Dermis blood vessel endothelial cell (primary cell): ENCODE measurements around the gene TEF. TPM values are rescaled to one million over a fixed set of nuclear protein-coding genes. Genes with fewer than 3 reads are reported as not detected.
A peak's percentile ranks its signal among the peaks of the same experiment; 100 is the strongest.

Source experiments
- DNase-seq: peaks from one replicate; pipeline ENCODE4 v3.0.0; 2010
- total RNA-seq: library from RNA; depleted of rRNA; stranded (reverse); fragments of >200 nt; gene quantifications from 2 replicates; pipeline ENCODE4 v1.2.3, GENCODE V29; 2014

TEF gene
- 4.3 and 7.4 TPM in 2 replicates for total RNA-seq

DNA sequence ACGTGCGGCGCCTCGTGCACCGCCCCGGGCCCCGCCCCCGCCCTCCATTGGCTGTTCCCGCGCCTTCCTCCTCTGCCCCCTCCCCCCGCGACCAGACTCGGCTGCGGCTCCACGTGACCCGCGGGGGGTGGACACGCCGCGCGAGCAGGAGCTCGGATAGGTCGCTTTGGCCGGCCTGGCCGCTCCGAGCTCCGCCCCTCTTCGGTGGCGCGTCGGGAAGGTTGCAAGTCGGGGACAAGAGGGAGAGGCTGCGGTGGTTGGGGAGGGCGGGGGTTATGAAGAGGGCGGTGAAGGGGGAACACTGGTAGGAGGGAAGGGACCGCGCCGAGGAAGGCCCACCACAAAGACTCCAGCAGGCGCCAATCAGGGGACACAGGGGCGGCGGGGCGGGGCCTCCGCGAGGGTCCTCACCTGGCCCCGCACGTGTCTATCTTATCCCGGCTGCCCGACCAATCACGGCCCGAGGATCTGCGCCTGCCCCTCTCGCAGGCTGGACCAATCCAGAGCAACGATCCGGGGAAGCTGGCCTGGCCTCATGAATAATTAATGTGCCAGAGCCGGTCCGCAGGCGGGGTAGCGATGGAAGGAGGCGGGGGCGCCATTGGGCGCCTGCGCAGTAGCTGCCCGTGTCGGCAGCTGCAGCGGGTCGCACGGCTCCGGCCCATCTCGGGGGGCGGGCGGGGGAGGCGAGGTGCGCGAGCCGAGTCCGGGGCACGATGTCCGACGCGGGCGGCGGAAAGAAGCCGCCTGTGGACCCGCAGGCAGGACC, at the start of gene TEF:
TSS of gene TEF (plus strand) at position 614 of the 769 bp plus-strand sequence. CDS start at position 717, 103 bp downstream.
- DNase-seq = peak; percentile 98

DNA sequence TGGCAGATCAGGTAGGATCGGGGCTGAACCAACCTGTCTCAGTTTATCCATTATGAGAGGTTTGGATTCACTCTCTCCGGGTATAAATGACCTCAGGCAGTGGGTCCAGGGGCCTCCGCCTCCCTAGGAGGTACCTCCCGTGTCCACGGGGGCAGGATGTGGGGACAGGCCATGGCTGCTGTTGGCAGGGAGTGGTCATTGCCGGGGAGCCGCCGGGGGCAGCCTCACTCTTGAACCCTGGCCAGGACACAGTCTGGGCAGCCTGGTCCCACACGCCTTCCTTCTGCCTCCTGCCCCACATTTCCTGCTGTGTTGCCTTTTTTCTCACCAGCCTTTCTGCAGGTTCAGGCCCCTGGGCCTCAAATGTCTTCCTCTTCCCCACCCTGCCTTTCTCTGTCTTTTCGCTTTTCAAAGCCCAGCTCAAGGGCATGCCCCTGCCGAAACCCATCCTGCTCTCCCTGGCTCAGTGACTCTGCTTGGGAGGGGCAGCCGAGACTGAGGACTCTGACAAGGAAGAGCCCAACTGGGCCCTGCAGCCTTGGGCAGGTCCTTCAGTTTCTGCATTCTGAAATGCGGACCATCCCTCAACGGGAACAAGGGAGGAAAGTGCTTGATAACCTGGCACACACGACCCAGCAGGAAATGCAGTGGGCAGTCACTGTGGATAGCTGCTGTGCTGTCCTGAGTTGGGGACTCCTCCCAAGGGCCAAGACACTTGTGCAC, 49.4 kb upstream of the TEF start:
- DNase-seq = no peak

GRCh38 chr22:41333806-41334205, 47.9 kb upstream of the TEF start:
- no peak for DNase-seq

- DNase-seq = no peak
Observed at GRCh38 chr22:41334215-41334614, 47.5 kb upstream of the TEF start.

GRCh38 chr22:41334951-41335635, 46.6 kb upstream of the TEF start:
- DNase-seq = no peak

GRCh38 chr22:41338614-41339212, 43.0 kb upstream of the TEF start:
- DNase-seq = no peak

DNA sequence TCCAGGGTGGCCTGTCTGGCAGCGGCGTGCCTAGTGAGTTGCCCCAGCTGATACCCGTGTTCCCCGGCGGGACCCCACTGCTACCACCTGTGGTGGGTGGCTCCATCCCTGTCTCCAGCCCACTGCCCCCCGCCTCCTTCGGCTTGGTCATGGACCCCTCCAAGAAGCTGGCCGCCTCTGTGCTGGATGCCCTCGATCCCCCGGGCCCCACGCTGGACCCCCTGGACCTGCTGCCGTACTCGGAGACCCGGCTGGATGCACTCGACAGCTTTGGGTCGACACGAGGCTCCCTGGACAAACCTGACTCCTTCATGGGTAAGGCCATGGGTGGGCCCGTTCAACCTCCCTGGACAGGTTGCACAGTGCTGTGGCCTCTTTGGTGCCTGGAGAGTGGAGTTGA, 41.9 kb upstream of the TEF start:
- DNase-seq = no peak

DNA sequence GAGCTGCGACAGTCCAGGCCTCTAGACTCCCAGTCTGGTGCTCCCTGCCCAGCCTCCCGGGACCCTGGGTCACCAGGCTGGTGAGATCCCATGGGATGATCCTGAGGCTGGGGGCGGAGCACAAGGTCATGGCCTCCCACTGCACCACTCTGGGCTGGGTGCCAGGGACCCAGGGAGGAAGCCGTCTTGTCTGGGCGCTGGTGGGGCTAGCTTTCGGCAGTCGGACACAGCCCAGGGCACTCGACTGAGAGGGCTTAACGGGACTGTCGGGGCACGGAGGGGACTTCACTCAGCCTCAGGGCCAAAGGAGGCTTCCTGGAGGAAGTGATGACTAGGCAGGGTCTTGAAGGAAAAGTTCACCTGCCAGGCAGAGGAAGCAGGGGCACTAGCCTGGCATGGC, 41.4 kb upstream of the TEF start:
- peak; percentile 33 for DNase-seq

DNA sequence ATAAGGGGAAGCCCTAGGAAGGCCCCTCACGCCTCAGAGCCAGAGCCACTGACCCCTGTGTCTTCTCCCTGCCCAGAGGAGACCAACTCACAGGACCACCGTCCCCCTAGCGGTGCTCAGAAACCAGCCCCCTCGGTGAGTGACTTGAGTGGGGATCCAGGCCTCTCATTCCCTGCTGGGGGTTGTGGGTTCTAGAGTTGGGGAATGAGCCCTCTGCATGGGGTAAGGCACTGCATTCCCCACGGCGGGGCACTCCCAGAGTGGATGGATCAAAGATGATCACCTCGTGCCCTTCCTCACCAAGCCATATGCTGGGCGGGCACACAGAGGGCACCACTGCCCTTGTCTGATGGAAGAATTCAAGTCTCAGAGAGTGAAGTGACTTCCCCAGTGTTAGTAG, 40.7 kb upstream of the TEF start:
- no peak for DNase-seq

GRCh38 chr22:41341990-41342389, 39.8 kb upstream of the TEF start:
- no peak for DNase-seq

DNA sequence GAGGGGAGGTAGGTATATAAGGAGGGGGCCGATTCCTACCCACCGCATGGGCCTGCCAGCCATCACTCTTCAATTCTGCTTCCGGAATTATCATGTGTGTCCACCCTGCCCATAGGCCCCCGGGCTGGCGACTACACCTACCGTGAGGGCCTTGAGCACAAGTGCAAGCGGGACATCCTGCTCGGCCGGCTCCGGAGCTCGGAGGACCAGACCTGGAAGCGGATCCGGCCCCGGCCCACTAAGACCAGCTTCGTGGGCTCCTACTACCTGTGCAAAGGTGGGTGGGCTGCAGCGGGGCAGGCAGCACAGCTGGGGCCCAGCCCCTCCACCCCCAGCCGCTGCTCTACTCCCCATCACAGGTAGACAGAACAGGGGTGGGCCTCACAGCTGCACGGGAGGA, 38.4 kb upstream of the TEF start:
- no peak for DNase-seq

DNA sequence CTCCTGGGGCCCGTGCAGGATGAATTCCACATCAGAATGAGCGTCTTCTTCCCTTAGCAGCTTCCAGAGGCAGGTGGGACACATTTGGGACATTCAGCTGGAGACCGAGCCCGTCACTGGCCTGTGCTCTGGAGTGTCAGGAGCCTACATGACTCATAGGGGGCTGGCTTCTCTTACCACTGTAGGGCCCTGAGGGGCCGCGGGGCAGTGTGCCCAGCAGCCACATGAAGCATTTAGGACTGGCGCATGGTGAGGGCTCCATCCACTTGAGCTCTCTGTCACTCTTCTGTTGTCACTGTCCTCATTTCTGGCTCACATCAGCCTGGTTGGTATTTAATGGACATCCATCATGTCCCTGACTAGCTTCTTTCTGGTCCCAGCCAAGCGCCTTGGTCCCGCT, 38.0 kb upstream of the TEF start:
- no peak for DNase-seq

- no peak for DNase-seq
Observed at GRCh38 chr22:41344189-41344788, 37.5 kb upstream of the TEF start.

- DNase-seq = no peak
Observed at GRCh38 chr22:41345807-41346335, 35.9 kb upstream of the TEF start.

- DNase-seq = no peak
Observed at GRCh38 chr22:41347066-41347859, 34.5 kb upstream of the TEF start.

DNA sequence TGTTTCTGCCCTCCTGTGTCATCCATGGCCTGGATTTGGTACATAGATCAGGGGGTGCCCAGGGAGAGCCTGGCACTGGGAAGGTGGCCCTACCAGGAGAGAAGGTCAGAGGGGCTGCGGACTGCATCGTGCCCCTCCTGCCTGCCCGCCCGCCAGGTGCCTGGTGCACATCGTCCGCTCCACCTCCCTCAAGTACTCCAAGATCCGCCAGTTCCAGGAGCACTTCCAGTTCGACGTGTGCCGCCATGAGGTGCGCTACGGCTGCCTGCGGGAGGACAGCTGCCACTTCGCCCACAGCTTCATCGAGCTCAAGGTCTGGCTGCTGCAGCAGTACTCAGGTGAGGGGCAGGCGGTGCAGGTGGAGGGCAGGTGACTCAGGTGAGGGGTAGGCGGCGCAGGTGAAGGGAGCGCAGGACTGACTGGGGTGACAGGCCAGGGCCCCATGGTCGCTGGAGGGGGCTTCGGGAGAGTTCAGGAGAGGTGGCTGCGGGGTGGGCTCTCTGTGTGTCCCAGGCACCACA, 32.7 kb upstream of the TEF start:
- no peak for DNase-seq

GRCh38 chr22:41350087-41350486, 31.7 kb upstream of the TEF start:
- DNase-seq = no peak

DNA sequence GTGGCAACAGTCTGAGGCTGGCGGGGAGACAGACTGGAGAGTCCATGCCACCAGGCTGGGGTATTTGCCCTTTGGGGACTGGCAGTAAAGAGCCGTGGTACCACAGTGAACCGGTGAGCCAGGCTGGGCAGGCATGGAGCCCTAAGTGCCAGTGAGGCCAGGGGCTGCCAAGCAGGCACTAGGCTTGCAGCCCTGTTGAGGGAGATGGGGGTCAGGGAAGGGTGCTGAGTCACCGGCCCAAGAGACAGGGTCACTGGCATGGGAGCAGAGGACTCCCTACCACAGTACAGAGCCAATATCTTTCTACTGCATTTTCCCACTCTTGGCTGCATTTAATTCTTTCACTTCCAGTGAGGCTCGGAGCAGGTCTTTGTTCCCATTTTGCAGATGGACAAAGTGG, 30.7 kb upstream of the TEF start:
- no peak for DNase-seq

GRCh38 chr22:41352058-41352457, 29.7 kb upstream of the TEF start:
- peak; percentile 22 for DNase-seq

DNA sequence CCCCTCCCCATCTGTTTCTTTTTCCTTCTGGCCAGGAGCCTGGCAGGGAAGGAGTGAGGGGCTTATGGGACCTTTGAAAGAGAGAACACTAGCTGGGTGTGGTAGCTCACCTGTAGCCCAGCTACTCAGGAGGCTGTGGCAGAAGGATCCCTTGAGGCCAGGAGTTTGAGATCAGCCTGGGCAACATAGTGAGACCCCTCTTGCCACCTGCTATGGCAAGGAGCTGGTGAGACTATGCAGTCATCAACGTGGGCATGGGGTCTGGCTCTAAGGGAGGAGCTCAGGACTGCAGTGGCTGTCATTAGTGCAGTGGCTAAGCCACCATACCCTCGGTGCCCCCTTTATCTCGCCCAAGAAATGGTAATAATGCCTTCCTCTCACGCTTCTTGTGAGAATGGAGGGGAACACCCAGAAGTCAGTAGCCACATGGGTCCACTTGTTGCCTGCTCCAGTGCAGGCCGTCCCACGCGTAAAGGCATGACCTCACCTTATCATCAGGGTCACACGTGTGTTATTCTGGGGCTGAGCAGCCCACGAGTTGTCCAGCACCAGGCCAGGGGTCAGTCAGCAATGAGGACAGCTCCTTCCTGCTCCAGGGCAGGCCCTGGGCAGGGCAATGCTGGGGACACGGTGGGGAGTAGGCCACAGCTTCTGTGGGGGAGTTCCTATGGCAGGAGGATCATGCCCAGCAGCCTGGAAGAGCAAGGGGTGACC, 27.7 kb upstream of the TEF start:
- no peak for DNase-seq

GRCh38 chr22:41354979-41355378, 26.8 kb upstream of the TEF start:
- no peak for DNase-seq
